Neural cell (in vitro differentiated cells): ENCODE results near the gene SCYGR2. TPM values are rescaled to one million over a fixed set of nuclear protein-coding genes. Genes with fewer than 3 reads are reported as not detected.
"Not testable (repeated sequence)": the region's sequence is repeated elsewhere in the genome, so short reads cannot be mapped to it uniquely, and the experiment has no call there.

Experiments
- H2AFZ ChIP-seq: fragments of 200-600, 300-800 bp; sonication (generic), shearing (Covaris generic); 2 replicates; pipeline ENCODE4 v1.6.0; 2014; ENCODE audit warnings: low read depth, mild to moderate bottlenecking, antibody characterized with exemption, low read length, moderate library complexity
- H3F3A ChIP-seq: fragments of 200-600 bp; shearing (Covaris generic); 2 replicates; pipeline ENCODE4 v1.6.1; 2016; ENCODE audit warnings: mild to moderate bottlenecking, moderate library complexity, mixed read lengths, antibody characterized with exemption, low read length; ENCODE audit not compliant: insufficient read depth, poor library complexity, severe bottlenecking
- H3K27ac ChIP-seq: fragments of 200-600, 300-800 bp; sonication (generic), shearing (Covaris generic); 2 replicates; pipeline ENCODE4 v1.5.1; 2014; ENCODE audit warnings: mild to moderate bottlenecking, low read length, moderate library complexity
- H3K27me3 ChIP-seq: fragments of 300-800, 200-600 bp; sonication (generic), shearing (Covaris generic); 2 replicates; pipeline ENCODE4 v1.6.0; 2014; ENCODE audit warnings: mild to moderate bottlenecking, low read depth, low read length, moderate library complexity; ENCODE audit not compliant: insufficient read depth
- H3K36me3 ChIP-seq: fragments of 300-800, 200-600 bp; sonication (generic), shearing (Covaris generic); 2 replicates; pipeline ENCODE4 v1.5.1; 2014; ENCODE audit warnings: mild to moderate bottlenecking, antibody characterized with exemption, low read length, moderate library complexity; ENCODE audit not compliant: insufficient read depth
- H3K4me2 ChIP-seq: fragments of 300-800, 200-600 bp; sonication (generic), shearing (Covaris generic); 2 replicates; pipeline ENCODE4 v1.6.0; 2014; ENCODE audit warnings: mild to moderate bottlenecking, low read length
- H3K4me3 ChIP-seq: fragments of 300-800, 200-600 bp; sonication (generic), shearing (Covaris generic); 2 replicates; pipeline ENCODE4 v1.5.1; 2014; ENCODE audit warnings: mild to moderate bottlenecking, low read length, moderate library complexity
- H3K79me2 ChIP-seq: fragments of 200-600 bp; shearing (Covaris generic); replicated peaks from 2 replicates; pipeline ENCODE4 v1.6.0; 2014; ENCODE audit warnings: mild to moderate bottlenecking, low read length, moderate library complexity; ENCODE audit not compliant: insufficient read depth
- H3K9ac ChIP-seq: fragments of 300-800, 200-600 bp; sonication (generic), shearing (Covaris generic); 2 replicates; pipeline ENCODE4 v1.6.1; 2016; ENCODE audit warnings: mild to moderate bottlenecking, low read length, mixed read lengths
- H3K9me2 ChIP-seq: fragments of 200-600 bp; shearing (Covaris generic); 2 replicates; pipeline ENCODE4 v1.6.1; 2016; ENCODE audit warnings: mild to moderate bottlenecking, low read length, mixed read lengths; ENCODE audit not compliant: insufficient read depth
- H3K9me3 ChIP-seq: fragments of 200-600, 300-800 bp; sonication (generic), shearing (Covaris generic); 2 replicates; pipeline ENCODE4 v1.6.1; 2016; ENCODE audit warnings: mild to moderate bottlenecking, mixed run types, low read length, moderate library complexity, mixed read lengths
- H4K20me1 ChIP-seq: fragments of 200-600 bp; shearing (Covaris generic); 2 replicates; pipeline ENCODE4 v1.6.1; 2016; ENCODE audit warnings: mild to moderate bottlenecking, mixed run types; ENCODE audit not compliant: insufficient read depth
- EP300 ChIP-seq: fragments of 450-650 bp; conservative IDR thresholded peaks from 2 replicates; pipeline ENCODE4 v1.6.1; 2014; ENCODE audit warnings: antibody characterized with exemption, mild to moderate bottlenecking, moderate library complexity; ENCODE audit not compliant: poor library complexity, severe bottlenecking
- EZH2 ChIP-seq: fragments of 200-600, 300-800 bp; shearing (Covaris generic), sonication (generic); IDR thresholded peaks from 2 replicates; pipeline ENCODE4 v1.6.1; 2014; ENCODE audit warnings: antibody characterized with exemption, low read length, borderline replicate concordance, mild to moderate bottlenecking; ENCODE audit not compliant: insufficient read depth, poor library complexity, severe bottlenecking
- MXI1 ChIP-seq: fragments of 450-650 bp; conservative IDR thresholded peaks from 2 replicates; pipeline ENCODE4 v1.6.1; 2014; ENCODE audit warnings: antibody characterized with exemption, mild to moderate bottlenecking; ENCODE audit not compliant: poor library complexity, severe bottlenecking
- POLR2AphosphoS5 ChIP-seq: IDR thresholded peaks from 2 replicates; pipeline ENCODE4 v1.6.1; 2012
- RAD21 ChIP-seq: fragments of 450-650 bp; conservative IDR thresholded peaks from 2 replicates; pipeline ENCODE4 v1.6.1; 2014; ENCODE audit warnings: antibody characterized with exemption, mild to moderate bottlenecking, moderate library complexity
- SMC3 ChIP-seq: fragments of 450-650 bp; conservative IDR thresholded peaks from 2 replicates; pipeline ENCODE4 v1.6.1; 2014; ENCODE audit warnings: antibody characterized with exemption, mild to moderate bottlenecking, moderate library complexity; ENCODE audit not compliant: poor library complexity
- TAF1 ChIP-seq: IDR thresholded peaks from 2 replicates; pipeline ENCODE4 v1.6.1; 2012; ENCODE audit warnings: low read depth
- polyA minus RNA-seq: library from RNA; depleted of rRNA, polyadenylated mRNA; stranded (reverse); fragments of >200 nt; gene quantifications from 2 replicates; pipeline ENCODE4 v1.2.3, GENCODE V29; 2014
- polyA plus RNA-seq: library from polyadenylated mRNA; depleted of rRNA; stranded (reverse); fragments of >200 nt; gene quantifications from 2 replicates; pipeline ENCODE4 v1.2.3, GENCODE V29; 2014
- TF ChIP-seq, protein P1 (sequence below): fragments of 450-650 bp; IDR thresholded peaks from 2 replicates; pipeline ENCODE4 v1.5.1; 2014; ENCODE audit warnings: antibody characterized with exemption, mild to moderate bottlenecking, moderate library complexity; ENCODE audit not compliant: poor library complexity, severe bottlenecking
- TF ChIP-seq, protein P2 (sequence below): IDR thresholded peaks from 2 replicates; pipeline ENCODE4 v1.6.1; 2012; ENCODE audit warnings: borderline replicate concordance

The SCYGR2 gene, protein sequence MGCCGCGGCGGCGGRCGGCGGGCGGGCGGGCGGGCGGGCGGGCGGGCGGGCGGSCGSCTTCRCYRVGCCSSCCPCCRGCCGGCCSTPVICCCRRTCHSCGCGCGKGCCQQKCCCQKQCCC
- polyA plus RNA-seq: not detected in 2 replicates
- not detected in 2 replicates for polyA minus RNA-seq

DNA sequence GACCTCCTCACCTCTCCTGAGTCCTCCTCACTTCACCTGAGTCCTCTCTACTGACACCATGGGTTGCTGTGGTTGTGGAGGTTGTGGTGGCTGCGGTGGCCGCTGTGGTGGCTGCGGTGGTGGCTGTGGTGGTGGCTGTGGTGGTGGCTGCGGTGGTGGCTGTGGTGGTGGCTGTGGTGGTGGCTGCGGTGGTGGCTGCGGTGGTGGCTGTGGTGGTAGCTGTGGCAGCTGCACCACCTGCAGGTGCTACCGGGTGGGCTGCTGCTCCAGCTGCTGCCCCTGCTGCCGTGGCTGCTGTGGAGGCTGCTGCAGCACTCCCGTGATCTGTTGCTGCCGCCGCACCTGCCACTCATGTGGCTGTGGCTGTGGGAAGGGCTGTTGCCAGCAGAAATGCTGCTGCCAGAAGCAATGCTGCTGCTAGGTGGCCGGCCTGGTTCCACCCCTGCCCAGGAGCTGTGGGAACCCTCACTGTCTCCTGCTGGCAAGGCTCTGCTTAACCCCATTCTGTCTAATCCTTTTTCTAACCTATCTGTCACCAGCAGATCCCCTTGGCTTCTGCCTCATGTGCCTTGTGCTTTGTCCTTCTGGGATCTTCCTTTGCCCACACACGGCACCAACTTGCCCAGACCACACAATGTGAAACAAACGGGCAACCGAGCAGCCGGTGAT is at the start of gene SCYGR2:
SCYGR2 (plus strand) TSS at position 59 of the 669 bp plus-strand sequence; CDS start at position 59, 0 bp downstream.
- not testable (repeated sequence) for H3F3A ChIP-seq, H2AFZ ChIP-seq, H3K9me2 ChIP-seq

DNA sequence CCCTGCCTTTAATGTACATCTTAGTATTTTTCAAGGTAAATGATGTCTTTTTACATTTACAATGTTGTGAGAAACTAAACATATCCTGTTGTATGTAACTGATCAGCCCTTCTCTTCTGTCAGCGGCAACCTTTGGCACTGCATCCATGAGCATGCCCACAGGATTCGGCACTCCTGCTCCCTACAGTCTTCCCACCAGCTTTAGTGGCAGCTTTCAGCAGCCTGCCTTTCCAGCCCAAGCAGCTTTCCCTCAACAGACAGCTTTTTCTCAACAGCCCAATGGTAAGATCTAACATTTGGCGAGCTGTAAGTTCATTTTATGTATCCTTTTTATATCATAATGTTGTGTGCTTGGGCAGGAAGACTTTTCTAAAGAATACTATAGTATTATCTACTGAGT is 46.9 kb upstream of the SCYGR2 start:
- Histone ChIP-seq H3K4me3 (no peak overlapping the region), H3K9me2 (no peaks in the 10 kb centered on the region), H2AFZ (no peak overlapping the region), H3K9me3 (no peaks in the 10 kb centered on the region), H3K36me3 (peaks cover 6% of the 10 kb centered on the region), H3K9ac (no peak overlapping the region), H3K4me2 (no peak overlapping the region), H3K27ac (no peak overlapping the region), H3F3A (no peaks in the 10 kb centered on the region), H3K27me3 (no peaks in the 10 kb centered on the region), H3K79me2 (no peaks in the 10 kb centered on the region), H4K20me1 (no peaks in the 10 kb centered on the region)
- TF ChIP-seq, protein P1, sequence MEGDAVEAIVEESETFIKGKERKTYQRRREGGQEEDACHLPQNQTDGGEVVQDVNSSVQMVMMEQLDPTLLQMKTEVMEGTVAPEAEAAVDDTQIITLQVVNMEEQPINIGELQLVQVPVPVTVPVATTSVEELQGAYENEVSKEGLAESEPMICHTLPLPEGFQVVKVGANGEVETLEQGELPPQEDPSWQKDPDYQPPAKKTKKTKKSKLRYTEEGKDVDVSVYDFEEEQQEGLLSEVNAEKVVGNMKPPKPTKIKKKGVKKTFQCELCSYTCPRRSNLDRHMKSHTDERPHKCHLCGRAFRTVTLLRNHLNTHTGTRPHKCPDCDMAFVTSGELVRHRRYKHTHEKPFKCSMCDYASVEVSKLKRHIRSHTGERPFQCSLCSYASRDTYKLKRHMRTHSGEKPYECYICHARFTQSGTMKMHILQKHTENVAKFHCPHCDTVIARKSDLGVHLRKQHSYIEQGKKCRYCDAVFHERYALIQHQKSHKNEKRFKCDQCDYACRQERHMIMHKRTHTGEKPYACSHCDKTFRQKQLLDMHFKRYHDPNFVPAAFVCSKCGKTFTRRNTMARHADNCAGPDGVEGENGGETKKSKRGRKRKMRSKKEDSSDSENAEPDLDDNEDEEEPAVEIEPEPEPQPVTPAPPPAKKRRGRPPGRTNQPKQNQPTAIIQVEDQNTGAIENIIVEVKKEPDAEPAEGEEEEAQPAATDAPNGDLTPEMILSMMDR: no peak
- TF ChIP-seq RAD21 (no peak), SMC3 (no peak), POLR2AphosphoS5 (no peak), MXI1 (no peak), EP300 (no peak), TAF1 (no peak), EZH2 (no peak)
- TF ChIP-seq, protein P2, sequence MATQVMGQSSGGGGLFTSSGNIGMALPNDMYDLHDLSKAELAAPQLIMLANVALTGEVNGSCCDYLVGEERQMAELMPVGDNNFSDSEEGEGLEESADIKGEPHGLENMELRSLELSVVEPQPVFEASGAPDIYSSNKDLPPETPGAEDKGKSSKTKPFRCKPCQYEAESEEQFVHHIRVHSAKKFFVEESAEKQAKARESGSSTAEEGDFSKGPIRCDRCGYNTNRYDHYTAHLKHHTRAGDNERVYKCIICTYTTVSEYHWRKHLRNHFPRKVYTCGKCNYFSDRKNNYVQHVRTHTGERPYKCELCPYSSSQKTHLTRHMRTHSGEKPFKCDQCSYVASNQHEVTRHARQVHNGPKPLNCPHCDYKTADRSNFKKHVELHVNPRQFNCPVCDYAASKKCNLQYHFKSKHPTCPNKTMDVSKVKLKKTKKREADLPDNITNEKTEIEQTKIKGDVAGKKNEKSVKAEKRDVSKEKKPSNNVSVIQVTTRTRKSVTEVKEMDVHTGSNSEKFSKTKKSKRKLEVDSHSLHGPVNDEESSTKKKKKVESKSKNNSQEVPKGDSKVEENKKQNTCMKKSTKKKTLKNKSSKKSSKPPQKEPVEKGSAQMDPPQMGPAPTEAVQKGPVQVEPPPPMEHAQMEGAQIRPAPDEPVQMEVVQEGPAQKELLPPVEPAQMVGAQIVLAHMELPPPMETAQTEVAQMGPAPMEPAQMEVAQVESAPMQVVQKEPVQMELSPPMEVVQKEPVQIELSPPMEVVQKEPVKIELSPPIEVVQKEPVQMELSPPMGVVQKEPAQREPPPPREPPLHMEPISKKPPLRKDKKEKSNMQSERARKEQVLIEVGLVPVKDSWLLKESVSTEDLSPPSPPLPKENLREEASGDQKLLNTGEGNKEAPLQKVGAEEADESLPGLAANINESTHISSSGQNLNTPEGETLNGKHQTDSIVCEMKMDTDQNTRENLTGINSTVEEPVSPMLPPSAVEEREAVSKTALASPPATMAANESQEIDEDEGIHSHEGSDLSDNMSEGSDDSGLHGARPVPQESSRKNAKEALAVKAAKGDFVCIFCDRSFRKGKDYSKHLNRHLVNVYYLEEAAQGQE: no peak

More for the DNA sequence above, at the start of gene SCYGR2:
- H3K27me3 ChIP-seq, H3K9ac ChIP-seq, H3K9me3 ChIP-seq, H3K27ac ChIP-seq, H3K4me3 ChIP-seq, H4K20me1 ChIP-seq, H3K4me2 ChIP-seq, H3K79me2 ChIP-seq, H3K36me3 ChIP-seq: not testable (repeated sequence)
